Mucosa of gallbladder (tissue), 1 donor: ENCODE data around the gene RAPGEF4. TPM values are rescaled to one million over a fixed set of nuclear protein-coding genes. Genes with fewer than 3 reads are reported as not detected.
"Not testable (repeated sequence)": the region's sequence is repeated elsewhere in the genome, so short reads cannot be mapped to it uniquely, and the experiment has no call there.

Source experiments
- DNase-seq: peaks from one replicate; pipeline ENCODE4 v3.0.0-alpha.2; 2020; ENCODE audit warnings: low spot score
- total RNA-seq: library from RNA; stranded (reverse); gene quantifications from one replicate; pipeline ENCODE4 v1.2.1, GENCODE V29; 2021
- donor health status: DM: no; HTN: no; CAD: no.

The RAPGEF4 gene
- total RNA-seq, 1 donor from 2014 or later: 6.4 TPM

- DNase-seq: no peak
These were observed 38.7 kb downstream of the RAPGEF4 start for GRCh38 chr2:172774302-172774701.

- DNase-seq: no peak
These were observed 39.7 kb downstream of the RAPGEF4 start for GRCh38 chr2:172775319-172775718.

- no peak for DNase-seq
These were observed 41.8 kb downstream of the RAPGEF4 start for GRCh38 chr2:172777431-172777830.

- DNase-seq: no peak
These were observed 47.0 kb downstream of the RAPGEF4 start for GRCh38 chr2:172782506-172783164.

- no peak for DNase-seq
These were observed 47.7 kb downstream of the RAPGEF4 start for GRCh38 chr2:172783165-172783898.

GRCh38 chr2:172788871-172789270 lies 53.2 kb downstream of the RAPGEF4 start:
- DNase-seq: no peak

- DNase-seq: no peak
These were observed 54.8 kb downstream of the RAPGEF4 start for GRCh38 chr2:172790404-172790803.

GRCh38 chr2:172791953-172792352 lies 56.3 kb downstream of the RAPGEF4 start:
- DNase-seq: no peak

- no peak for DNase-seq
These were observed 57.1 kb downstream of the RAPGEF4 start for GRCh38 chr2:172792711-172793110.

GRCh38 chr2:172803308-172803707 lies 67.7 kb downstream of the RAPGEF4 start:
- not testable (repeated sequence) for DNase-seq

- DNase-seq: no peak
These were observed 68.8 kb downstream of the RAPGEF4 start for GRCh38 chr2:172804423-172804822.

- no peak for DNase-seq
These were observed 70.8 kb downstream of the RAPGEF4 start for GRCh38 chr2:172806493-172806892.

GRCh38 chr2:172806996-172807395 lies 71.4 kb downstream of the RAPGEF4 start:
- DNase-seq: no peak

- no peak for DNase-seq
These were observed 72.5 kb downstream of the RAPGEF4 start for GRCh38 chr2:172808156-172808555.

GRCh38 chr2:172811027-172811426 lies 75.4 kb downstream of the RAPGEF4 start:
- DNase-seq: no peak

GRCh38 chr2:172812158-172812744 lies 76.6 kb downstream of the RAPGEF4 start:
- no peak for DNase-seq

GRCh38 chr2:172813314-172813888 lies 77.8 kb downstream of the RAPGEF4 start:
- no peak for DNase-seq

- no peak for DNase-seq
These were observed 81.8 kb downstream of the RAPGEF4 start for GRCh38 chr2:172817411-172817810.

GRCh38 chr2:172819943-172820342 lies 84.3 kb downstream of the RAPGEF4 start:
- no peak for DNase-seq

GRCh38 chr2:172821370-172822338 lies 86.0 kb downstream of the RAPGEF4 start:
- no peak for DNase-seq

GRCh38 chr2:172822585-172822984 lies 86.9 kb downstream of the RAPGEF4 start:
- no peak for DNase-seq
